GM18868 (cell line): ENCODE data around the gene MRO.
"Not testable (repeated sequence)": the region's sequence is repeated elsewhere in the genome, so short reads cannot be mapped to it uniquely, and the experiment has no call there.

Experiments used
- ATAC-seq: cut with Tn5 transposase; IDR thresholded peaks from one replicate; pipeline ENCODE4 v1.9.1; 2021; ENCODE audit warnings: mild to moderate bottlenecking, moderate library complexity; ENCODE audit not compliant: unreplicated experiment

MRO gene

GRCh38 chr18:50836521-50836957 lies 16.7 kb upstream of the MRO start:
- ATAC-seq, result peak; percentile 55

GRCh38 chr18:50833496-50833895 lies 13.7 kb upstream of the MRO start:
- ATAC-seq, result not testable (repeated sequence)

- ATAC-seq, result peak; percentile 76
Measured at GRCh38 chr18:50832754-50833153, 12.9 kb upstream of the MRO start.

GRCh38 chr18:50830544-50830943 lies 10.7 kb upstream of the MRO start:
- peak; percentile 53 for ATAC-seq

- ATAC-seq, result no peak
Measured at GRCh38 chr18:50829644-50830043, 9.8 kb upstream of the MRO start.

- ATAC-seq, result no peak
Measured at GRCh38 chr18:50826027-50826426, 6.2 kb upstream of the MRO start.

GRCh38 chr18:50825621-50826020 lies 5.8 kb upstream of the MRO start:
- no peak for ATAC-seq

- no peak for ATAC-seq
Measured at GRCh38 chr18:50822756-50823155, 2.9 kb upstream of the MRO start.

GRCh38 chr18:50820901-50821520 lies 1.2 kb upstream of the MRO start:
- ATAC-seq, result no peak

GRCh38 chr18:50819027-50819727 lies 639 bp downstream of the MRO start:
- ATAC-seq, result no peak

- ATAC-seq, result peak; percentile 55
Measured at GRCh38 chr18:50816419-50817166, 3.2 kb downstream of the MRO start.

GRCh38 chr18:50814395-50814794 lies 5.4 kb downstream of the MRO start:
- peak; percentile 56 for ATAC-seq

GRCh38 chr18:50813353-50813752 lies 6.5 kb downstream of the MRO start:
- ATAC-seq, result no peak

GRCh38 chr18:50812834-50813233 lies 7.0 kb downstream of the MRO start:
- ATAC-seq, result no peak

- no peak for ATAC-seq
Measured at GRCh38 chr18:50807176-50807575, 12.6 kb downstream of the MRO start.

- peak; percentile 74 for ATAC-seq
Measured at GRCh38 chr18:50806208-50806616, 13.6 kb downstream of the MRO start.

GRCh38 chr18:50805732-50806131 lies 14.1 kb downstream of the MRO start:
- ATAC-seq, result no peak

- no peak for ATAC-seq
Measured at GRCh38 chr18:50803592-50803991, 16.2 kb downstream of the MRO start.

GRCh38 chr18:50802141-50802540 lies 17.7 kb downstream of the MRO start:
- ATAC-seq, result no peak

GRCh38 chr18:50797142-50797541 lies 22.7 kb downstream of the MRO start:
- ATAC-seq, result no peak

GRCh38 chr18:50796495-50796894 lies 23.3 kb downstream of the MRO start:
- ATAC-seq, result no peak
